GM18517 (cell line): Measurements from ENCODE around the gene C7orf57.
"Not testable (repeated sequence)": the region's sequence is repeated elsewhere in the genome, so short reads cannot be mapped to it uniquely, and the experiment has no call there.

ENCODE experiments used
- ATAC-seq: cut with Tn5 transposase; IDR thresholded peaks from one replicate; pipeline ENCODE4 v1.9.1; 2021; ENCODE audit warnings: mild to moderate bottlenecking, moderate library complexity; ENCODE audit not compliant: unreplicated experiment

Gene C7orf57

GRCh38 chr7:48035301-48035966, at the start of gene C7orf57:
C7orf57 (plus strand) TSS chr7:48035543; CDS start chr7:48036309, 766 bp downstream.
- ATAC-seq, result peak; percentile 95

DNA sequence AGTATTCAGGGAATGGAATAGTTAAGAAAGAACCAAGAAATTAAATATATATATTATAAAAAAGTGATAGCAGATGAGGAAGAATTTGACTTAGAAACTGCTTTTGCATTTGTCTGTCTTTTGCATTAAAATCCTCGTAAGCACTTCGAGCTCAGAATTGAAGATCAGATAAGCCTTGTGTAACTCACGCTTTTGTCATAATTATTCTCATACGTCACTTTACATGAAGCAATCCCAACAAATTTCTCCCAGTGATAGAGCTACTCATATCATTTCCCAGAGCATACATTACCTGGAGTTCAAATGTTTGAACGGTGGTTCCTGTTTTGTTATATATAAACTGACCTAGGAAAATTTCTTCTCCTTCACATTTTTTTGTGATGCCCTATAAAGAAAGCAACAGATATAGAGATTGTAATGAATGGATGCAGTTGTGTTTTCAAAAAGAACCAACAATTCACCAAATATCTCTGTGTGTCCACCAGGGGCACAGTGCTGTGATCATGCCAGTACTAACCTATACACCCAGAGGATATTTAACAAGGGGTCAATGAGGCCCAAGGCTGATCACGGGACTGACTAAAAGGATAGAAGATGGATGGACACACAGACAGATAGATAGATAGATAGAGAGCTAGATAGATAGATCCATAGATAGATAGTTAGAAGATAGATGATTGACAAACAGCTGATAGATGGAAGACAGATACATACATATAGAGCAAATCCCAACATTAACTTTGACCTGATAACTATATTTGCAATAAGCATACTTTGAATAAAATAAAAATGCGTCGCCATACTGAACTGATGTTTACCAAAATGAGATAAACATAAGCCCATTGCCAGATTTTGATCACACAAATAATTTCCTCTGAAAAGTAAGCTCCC, 46.6 kb upstream of the C7orf57 start:
- ATAC-seq, result no peak

GRCh38 chr7:47989607-47990400, 45.5 kb upstream of the C7orf57 start:
- ATAC-seq, result not testable (repeated sequence)

DNA sequence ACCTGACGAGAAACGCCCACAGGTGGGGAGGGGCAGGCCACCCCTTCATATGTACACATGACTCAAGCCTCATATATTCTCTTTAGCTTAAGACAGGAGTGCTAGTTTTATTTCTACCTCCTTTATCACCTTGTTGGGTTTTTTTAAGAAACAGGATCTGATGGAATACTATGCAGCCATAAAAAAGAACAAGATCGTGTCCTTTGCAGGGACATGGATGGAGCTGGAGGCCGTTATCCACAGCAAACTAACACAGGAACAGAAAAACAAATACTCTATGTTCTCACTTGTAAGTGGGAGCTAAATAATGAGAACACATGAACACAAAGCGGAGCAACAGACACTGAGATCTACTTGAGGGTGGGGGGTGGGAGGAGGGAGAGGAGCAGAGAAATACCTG, 44.8 kb upstream of the C7orf57 start:
- no peak for ATAC-seq

GRCh38 chr7:47991270-47991669, 44.1 kb upstream of the C7orf57 start:
- no peak for ATAC-seq

DNA sequence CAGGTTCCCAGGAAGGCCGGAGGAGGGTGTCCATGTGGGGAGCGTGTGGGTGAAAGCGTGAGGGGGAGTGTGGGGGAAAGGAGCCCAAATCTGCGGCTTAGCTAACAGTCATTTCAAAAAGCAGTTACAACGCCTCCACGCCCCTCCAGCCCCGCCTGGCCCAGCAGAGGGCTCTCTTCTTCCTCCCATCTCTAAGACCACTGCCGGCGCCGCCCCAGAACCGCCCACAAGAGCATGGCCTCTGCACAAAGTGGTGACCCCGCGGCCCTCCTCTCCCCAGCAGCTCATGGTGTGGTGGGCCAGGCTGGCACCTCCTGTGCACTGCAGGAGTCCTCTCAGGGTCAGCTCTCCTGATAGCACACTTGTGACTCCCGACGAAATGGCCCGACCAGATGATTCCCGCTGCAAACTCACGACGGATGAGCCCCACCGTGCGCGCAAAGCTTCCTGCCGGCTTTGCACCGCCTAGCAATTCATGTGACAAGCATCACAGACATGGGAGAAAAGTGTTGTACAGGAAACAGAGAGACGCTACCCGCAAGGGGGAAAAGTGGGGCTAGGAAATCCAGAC, 43.5 kb upstream of the C7orf57 start:
- peak; percentile 98 for ATAC-seq

GRCh38 chr7:47992446-47992845, 42.9 kb upstream of the C7orf57 start:
- no peak for ATAC-seq

DNA sequence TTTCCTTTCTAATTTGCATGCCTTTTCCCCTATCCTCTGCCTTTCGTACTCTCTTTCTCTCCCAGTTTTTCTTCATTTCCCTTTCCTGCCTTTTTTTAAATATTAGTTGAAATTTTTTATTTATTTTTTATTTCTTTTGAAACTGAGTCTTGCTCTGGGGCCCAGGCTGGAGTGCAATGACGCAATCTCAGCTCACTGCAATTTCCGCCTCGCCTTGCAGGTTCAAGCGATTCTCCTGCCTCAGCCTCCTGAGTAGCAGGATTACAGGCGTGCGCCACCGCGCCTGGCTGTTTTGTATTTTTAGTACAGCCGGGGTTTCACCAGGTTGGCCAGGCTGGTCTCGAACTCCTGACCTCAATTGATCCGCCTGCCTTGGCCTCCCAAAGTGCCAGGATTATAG, 35.9 kb upstream of the C7orf57 start:
- no peak for ATAC-seq

DNA sequence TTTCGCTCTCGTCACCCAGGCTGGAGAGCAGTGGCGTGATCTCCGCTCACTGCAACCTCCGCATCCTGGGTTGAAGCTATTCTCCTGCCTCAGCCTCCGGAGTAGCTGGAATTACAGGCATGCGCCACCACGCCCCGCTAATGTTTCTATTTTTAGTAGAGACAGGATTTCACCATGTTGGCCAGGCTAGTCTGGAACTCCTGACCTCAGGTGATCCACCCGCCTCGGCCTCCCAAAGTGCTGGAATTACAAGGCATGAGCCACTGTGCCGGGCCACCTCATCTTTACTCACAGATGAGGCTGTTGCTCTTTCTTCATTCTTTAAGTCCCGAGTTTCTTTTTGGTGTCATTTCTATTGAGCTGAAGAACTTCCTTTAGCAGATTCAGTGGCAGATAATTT, 35.2 kb upstream of the C7orf57 start:
- ATAC-seq, result not testable (repeated sequence)

GRCh38 chr7:48004032-48004431, 31.3 kb upstream of the C7orf57 start:
- ATAC-seq, result no peak

GRCh38 chr7:48004638-48005037, 30.7 kb upstream of the C7orf57 start:
- no peak for ATAC-seq

DNA sequence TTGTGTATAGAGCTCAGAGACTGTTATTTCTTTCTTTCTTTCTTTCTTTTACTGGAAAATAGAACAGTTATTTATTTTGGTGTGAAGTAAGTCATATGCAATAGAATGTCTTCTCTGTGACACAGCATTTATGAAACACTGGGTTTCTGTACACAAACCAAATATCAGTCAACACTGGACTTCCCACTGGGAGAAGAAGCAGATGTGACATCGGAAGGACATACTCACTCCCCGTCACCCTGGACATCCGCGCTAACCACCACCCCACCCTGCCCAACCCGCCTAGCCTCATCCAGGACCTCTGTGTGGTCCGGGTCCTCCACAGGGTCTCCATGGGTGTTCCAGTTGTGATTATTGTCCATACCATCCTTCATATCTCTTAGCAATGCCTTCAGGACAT, 28.5 kb upstream of the C7orf57 start:
- ATAC-seq, result no peak

DNA sequence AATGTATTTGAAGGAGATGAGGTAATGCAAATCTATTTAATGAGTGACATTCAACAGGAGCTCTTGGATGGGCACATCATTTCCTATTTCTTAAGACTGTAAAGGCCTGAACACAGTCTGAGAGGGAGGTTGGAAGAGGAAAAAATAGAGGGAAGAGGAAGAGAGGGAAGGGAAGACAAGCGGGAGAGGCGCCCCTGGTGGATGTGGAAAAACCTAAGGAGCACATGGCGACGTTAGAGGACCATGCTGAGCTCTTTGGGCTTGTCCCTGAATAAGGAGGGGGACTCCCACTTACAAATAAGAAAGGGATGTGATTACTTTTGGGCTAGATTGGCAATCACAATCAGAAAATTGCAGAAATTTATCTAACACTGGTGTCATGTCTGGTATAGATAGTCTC, 26.1 kb upstream of the C7orf57 start:
- ATAC-seq, result no peak

DNA sequence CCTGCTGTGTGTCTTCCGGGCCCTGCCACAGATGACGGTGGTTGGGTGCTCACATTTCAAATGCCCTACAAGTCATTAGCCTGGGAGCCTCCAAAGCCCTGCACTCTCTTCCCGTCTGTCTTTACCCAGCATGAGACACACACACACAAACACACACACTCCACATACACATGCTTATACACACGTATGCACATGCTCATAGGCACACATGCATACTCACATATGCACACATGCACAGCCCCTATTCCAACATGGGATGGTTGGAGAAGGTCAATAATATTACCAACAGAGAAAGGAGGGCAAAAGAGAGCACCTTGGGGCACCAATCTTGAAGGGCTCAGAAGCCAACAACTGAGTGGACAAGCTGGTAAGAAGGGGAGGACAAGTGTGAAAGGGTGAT, 25.4 kb upstream of the C7orf57 start:
- ATAC-seq, result no peak

- ATAC-seq, result no peak
These were observed 24.0 kb upstream of the C7orf57 start for GRCh38 chr7:48011323-48011722.

GRCh38 chr7:48011951-48012350, 23.4 kb upstream of the C7orf57 start:
- no peak for ATAC-seq

DNA sequence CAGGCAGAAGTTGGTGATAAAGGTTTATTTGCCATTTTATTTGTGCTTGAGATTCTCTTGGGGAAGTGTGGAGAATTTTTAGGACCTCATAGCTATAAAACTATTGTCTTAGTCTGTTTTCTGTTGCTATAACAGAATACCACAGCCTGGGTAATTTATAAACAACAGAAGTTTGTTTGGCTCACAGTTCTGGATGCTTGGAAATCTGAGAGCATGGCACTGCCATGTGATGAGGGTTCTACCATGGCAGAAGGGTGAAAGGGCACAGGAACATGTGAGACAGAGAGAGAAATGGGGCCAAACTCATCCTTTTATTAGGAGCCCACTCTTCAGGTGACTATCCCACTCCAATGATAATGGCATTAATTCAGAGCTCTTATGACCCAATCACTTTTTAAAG, 18.7 kb upstream of the C7orf57 start:
- ATAC-seq, result no peak

- ATAC-seq, result no peak
These were observed 17.7 kb upstream of the C7orf57 start for GRCh38 chr7:48017674-48018073.

DNA sequence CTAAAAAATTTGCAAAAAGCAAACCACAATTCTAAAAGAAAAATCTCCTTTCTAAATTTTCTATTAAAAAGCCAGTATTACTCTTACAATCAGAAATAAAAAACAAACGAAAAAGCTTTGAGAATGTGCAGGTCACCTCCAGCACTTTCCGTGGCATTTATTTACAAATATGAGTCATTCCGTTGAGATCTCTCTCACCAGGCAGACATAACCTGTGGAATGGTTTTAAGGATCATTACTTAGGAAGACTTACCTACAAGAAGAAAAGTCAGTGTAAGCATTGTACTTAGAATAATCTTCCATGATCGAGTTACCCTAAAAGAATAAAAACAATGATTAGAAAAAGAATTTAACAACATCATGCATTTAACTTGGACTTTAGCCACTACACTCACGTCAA, 9.7 kb upstream of the C7orf57 start:
- no peak for ATAC-seq

DNA sequence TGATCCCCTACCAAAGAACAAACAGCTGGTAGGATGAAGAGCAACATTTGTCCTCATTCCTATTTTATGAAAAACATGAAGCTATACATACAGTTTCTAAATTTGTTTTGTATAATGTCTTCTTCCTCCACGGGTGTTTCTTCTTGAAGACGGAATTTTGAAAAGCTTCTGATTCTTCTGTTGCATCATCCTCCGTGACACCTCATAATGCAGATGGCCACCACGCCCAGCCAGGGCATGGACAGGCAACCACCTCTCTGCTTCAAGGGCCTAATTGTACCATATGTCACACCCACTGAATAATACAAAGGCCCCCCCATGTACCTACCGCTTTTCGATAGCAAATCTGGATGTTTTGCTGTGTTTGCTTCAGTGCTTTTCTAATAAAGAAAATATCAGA, 6.4 kb upstream of the C7orf57 start, which contains the start of gene SUN3:
Gene SUN3 (minus strand): TSS at position 170 of the 400 bp plus-strand sequence. CDS start 169 bp downstream, at position 1.
- no peak for ATAC-seq

GRCh38 chr7:48031111-48031510, 4.2 kb upstream of the C7orf57 start:
- no peak for ATAC-seq
